SU-DHL-6 (cell line): Measurements from ENCODE around the gene KCNJ16.

Experiments
- H2AFZ ChIP-seq: fragments of 200-600 bp; sonication (generic); 2 replicates; pipeline ENCODE4 v1.6.1; 2014; ENCODE audit warnings: low read depth, mild to moderate bottlenecking, moderate library complexity, mixed read lengths, antibody characterized with exemption, low read length; ENCODE audit not compliant: severe bottlenecking
- H3F3A ChIP-seq: fragments of 200-600 bp; shearing (Covaris generic); 2 replicates; pipeline ENCODE4 v1.6.0; 2016; ENCODE audit warnings: antibody characterized with exemption, mild to moderate bottlenecking; ENCODE audit not compliant: insufficient read depth
- H3K27ac ChIP-seq: fragments of 200-600 bp; sonication (generic); 2 replicates; pipeline ENCODE4 v1.5.1; 2016; ENCODE audit warnings: low read depth, mild to moderate bottlenecking, low read length, moderate library complexity, mixed read lengths
- H3K27me3 ChIP-seq: fragments of 200-600 bp; sonication (generic), shearing (Covaris generic); 2 replicates; pipeline ENCODE4 v1.6.0; 2014; ENCODE audit warnings: mild to moderate bottlenecking, low read length
- H3K36me3 ChIP-seq: fragments of 200-600 bp; sonication (generic); 2 replicates; pipeline ENCODE4 v1.6.1; 2014; ENCODE audit warnings: mild to moderate bottlenecking, low read length, mixed read lengths
- H3K4me2 ChIP-seq: fragments of 300-600, 200-600 bp; shearing (Covaris generic), sonication (generic); 2 replicates; pipeline ENCODE4 v1.6.0; 2014; ENCODE audit warnings: low read length, low read depth, mild to moderate bottlenecking; ENCODE audit not compliant: poor library complexity, severe bottlenecking
- H3K4me3 ChIP-seq: fragments of 200-600 bp; sonication (generic); 2 replicates; pipeline ENCODE4 v1.5.1; 2014; ENCODE audit warnings: antibody characterized with exemption, low read length, mild to moderate bottlenecking, mixed read lengths; ENCODE audit not compliant: insufficient read depth, poor library complexity, severe bottlenecking
- H3K79me2 ChIP-seq: fragments of 200-600 bp; sonication (generic); 2 replicates; pipeline ENCODE4 v1.6.1; 2014; ENCODE audit warnings: mild to moderate bottlenecking, low read length, moderate library complexity; ENCODE audit not compliant: insufficient read depth
- H3K9ac ChIP-seq: fragments of 200-600 bp; sonication (generic); 2 replicates; pipeline ENCODE4 v1.7.0; 2014; ENCODE audit warnings: mild to moderate bottlenecking, low read length
- H3K9me2 ChIP-seq: fragments of 200-600 bp; sonication (generic); replicated peaks from 2 replicates; pipeline ENCODE4 v1.6.1; 2014; ENCODE audit warnings: low read length; ENCODE audit not compliant: insufficient read depth
- H3K9me3 ChIP-seq: fragments of 200-600 bp; sonication (generic); 2 replicates; pipeline ENCODE4 v1.6.1; 2014; ENCODE audit warnings: low read length, mixed read lengths; ENCODE audit not compliant: insufficient read depth
- H4K20me1 ChIP-seq: fragments of 200-600 bp; sonication (generic); 2 replicates; pipeline ENCODE4 v1.6.1; 2014; ENCODE audit warnings: low read depth, mild to moderate bottlenecking, antibody characterized with exemption, low read length, moderate library complexity, mixed read lengths
- CTCF ChIP-seq: fragments of 200-600 bp; sonication (generic); IDR thresholded peaks from one replicate; pipeline ENCODE4 v1.5.1; 2017; ENCODE audit warnings: antibody characterized with exemption, mild to moderate bottlenecking, low read length, moderate library complexity; ENCODE audit not compliant: insufficient read depth, poor library complexity, severe bottlenecking
- EZH2phosphoT487 ChIP-seq: fragments of 200-600 bp; sonication (generic), shearing (Covaris generic); conservative IDR thresholded peaks from 2 replicates; pipeline ENCODE4 v1.6.1; 2018; ENCODE audit warnings: mild to moderate bottlenecking, antibody characterized with exemption, low read length, moderate library complexity, mixed read lengths

The KCNJ16 gene

GRCh38 chr17:70098030-70098429 lies 23.0 kb downstream of the KCNJ16 start:
- Histone ChIP-seq H3F3A (no peaks in the 10 kb centered on the region), H3K9ac (no peak overlapping the region), H3K9me3 (no peaks in the 10 kb centered on the region), H3K9me2 (no peaks in the 10 kb centered on the region), H3K4me3 (no peak overlapping the region), H2AFZ (no peak overlapping the region), H3K36me3 (no peaks in the 10 kb centered on the region), H3K27me3 (no peaks in the 10 kb centered on the region), H3K79me2 (no peaks in the 10 kb centered on the region), H4K20me1 (no peaks in the 10 kb centered on the region), H3K4me2 (no peak overlapping the region), H3K27ac (no peak overlapping the region)
- TF ChIP-seq EZH2phosphoT487: no peak
- TF ChIP-seq CTCF: no peak

- H3K27ac ChIP-seq: no peak overlapping the region
- no peak for TF ChIP-seq CTCF
- no peak for TF ChIP-seq EZH2phosphoT487
- H3K9me3 ChIP-seq: no peaks in the 10 kb centered on the region
- no peaks in the 10 kb centered on the region for H3K79me2 ChIP-seq
- H3K4me3 ChIP-seq: no peak overlapping the region
- no peaks in the 10 kb centered on the region for H3K9me2 ChIP-seq
- H3K36me3 ChIP-seq: no peaks in the 10 kb centered on the region
- H2AFZ ChIP-seq: no peak overlapping the region
- no peak overlapping the region for H3K4me2 ChIP-seq
- no peaks in the 10 kb centered on the region for H3K27me3 ChIP-seq
- H4K20me1 ChIP-seq: no peaks in the 10 kb centered on the region
- H3K9ac ChIP-seq: no peak overlapping the region
- H3F3A ChIP-seq: no peaks in the 10 kb centered on the region
Observed at GRCh38 chr17:70099294-70099693, 24.3 kb downstream of the KCNJ16 start.

- TF ChIP-seq CTCF (no peak), EZH2phosphoT487 (no peak)
- Histone ChIP-seq H3K27ac (no peak overlapping the region), H3K9me2 (no peaks in the 10 kb centered on the region), H3F3A (no peaks in the 10 kb centered on the region), H2AFZ (peak overlapping the region; percentile 28), H3K9me3 (no peaks in the 10 kb centered on the region), H3K4me3 (no peak overlapping the region), H3K36me3 (no peaks in the 10 kb centered on the region), H3K4me2 (no peak overlapping the region), H3K79me2 (no peaks in the 10 kb centered on the region), H3K27me3 (no peaks in the 10 kb centered on the region), H3K9ac (no peak overlapping the region), H4K20me1 (no peaks in the 10 kb centered on the region)
Observed at GRCh38 chr17:70099884-70100283, 24.9 kb downstream of the KCNJ16 start.
